Umbilical cord (tissue), 2 donors: ENCODE results near the gene BBS1. TPM values are rescaled to one million over a fixed set of nuclear protein-coding genes. Genes with fewer than 3 reads are reported as not detected.
A peak's percentile ranks its signal among the peaks of the same experiment; 100 is the strongest.
"Not testable (repeated sequence)": the region's sequence is repeated elsewhere in the genome, so short reads cannot be mapped to it uniquely, and the experiment has no call there.

ENCODE experiments used
- DNase-seq: peaks from one replicate; pipeline ENCODE4 v3.0.0-alpha.2; 2015; ENCODE audit warnings: low spot score
- total RNA-seq: library from RNA; depleted of rRNA; stranded (reverse); fragments of >200 nt; gene quantifications from one replicate; pipeline ENCODE4 v1.2.3, GENCODE V29; 2014; ENCODE audit warnings: low replicate concordance; ENCODE audit not compliant: insufficient read depth

BBS1 gene
- 18.1 TPM for total RNA-seq

DNA sequence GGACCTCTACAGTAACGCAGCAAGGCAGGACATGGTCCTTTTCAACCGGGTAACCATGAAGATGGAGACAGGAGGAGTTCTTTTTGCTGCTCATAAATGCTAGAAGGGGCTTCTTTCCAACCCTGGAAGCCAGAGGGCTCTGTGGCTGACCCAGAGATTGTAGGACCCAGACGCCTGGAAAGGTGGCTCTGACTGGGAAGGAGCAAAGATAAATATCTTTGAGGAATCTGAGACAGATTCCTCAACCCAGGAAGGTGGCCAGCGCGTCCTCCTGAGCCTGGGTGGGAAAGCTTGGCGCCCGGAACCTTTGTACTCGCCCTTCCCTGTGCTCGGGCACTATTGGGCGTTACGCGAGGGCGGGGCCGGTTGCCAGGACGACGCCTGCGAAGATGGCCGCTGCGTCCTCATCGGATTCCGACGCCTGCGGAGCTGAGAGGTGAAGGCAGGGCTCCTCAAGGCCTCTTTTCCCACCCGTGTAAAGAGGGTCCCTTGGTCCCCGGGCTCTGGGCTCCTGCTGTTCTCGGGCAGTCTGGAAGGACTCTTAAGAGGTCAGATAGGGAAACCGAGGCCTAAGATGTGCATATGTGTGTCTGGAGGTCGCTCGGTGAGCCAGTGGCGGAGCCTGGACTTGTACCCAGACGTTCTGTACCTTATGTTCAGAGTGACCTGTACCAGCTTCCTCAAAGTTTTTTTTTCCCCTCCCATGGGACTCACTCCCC is at the start of gene BBS1:
Gene BBS1, plus strand, starts transcription at position 365 of the 719 bp plus-strand sequence. Its CDS starts 25 bp downstream, at position 390.
- DNase-seq: peak; percentile 87

- DNase-seq: no peak
Observed at GRCh38 chr11:66462010-66462409, 48.4 kb upstream of the BBS1 start.

GRCh38 chr11:66462911-66463310 is 47.5 kb upstream of the BBS1 start:
- DNase-seq: no peak

GRCh38 chr11:66464116-66464515 is 46.3 kb upstream of the BBS1 start:
- DNase-seq: not testable (repeated sequence)

GRCh38 chr11:66464916-66465315 is 45.5 kb upstream of the BBS1 start:
- no peak for DNase-seq

DNA sequence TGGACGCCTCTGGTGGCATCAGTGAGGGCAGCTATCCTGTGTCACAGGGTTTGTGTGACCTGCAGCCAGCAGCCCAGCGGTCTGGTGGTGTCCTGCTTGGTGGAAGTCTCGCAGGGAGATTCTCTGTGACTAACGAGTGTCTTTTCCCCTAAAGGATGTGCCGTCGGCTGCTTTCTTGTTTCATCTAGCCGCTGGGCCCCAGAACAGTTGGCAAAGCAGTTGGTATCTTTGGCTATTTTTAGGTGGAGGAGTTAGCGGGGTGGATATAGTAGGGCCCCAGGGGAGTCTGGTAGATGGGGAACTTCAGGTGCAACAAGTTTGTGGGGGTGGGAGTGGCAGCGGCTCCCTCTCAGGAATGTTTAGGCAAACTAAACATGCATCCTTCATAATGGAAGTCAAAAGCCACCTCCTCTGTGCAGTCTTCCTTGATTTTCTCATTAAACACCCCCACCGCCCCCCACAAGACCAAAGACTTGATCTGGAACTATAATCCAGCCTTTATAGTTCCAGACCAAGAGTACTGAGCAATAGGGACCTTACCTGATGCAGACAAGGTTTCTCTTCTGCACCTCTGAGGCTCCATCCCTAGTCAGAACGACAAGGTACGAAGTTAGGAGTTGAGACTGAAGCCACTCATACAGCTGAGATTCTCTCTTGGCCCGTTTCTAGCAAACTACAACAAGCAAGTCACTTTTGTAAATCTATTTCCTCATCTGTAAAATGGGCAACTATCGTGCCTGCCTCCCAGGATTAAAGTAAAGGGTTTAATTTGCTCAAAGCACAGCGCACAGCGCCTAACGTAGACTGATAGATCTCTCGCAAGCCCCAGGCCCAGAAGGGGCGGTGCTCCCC is 44.8 kb upstream of the BBS1 start:
- no peak for DNase-seq

- peak; percentile 95 for DNase-seq
Observed at GRCh38 chr11:66466225-66467033, 44.0 kb upstream of the BBS1 start, which contains the start of gene PELI3. TSS of gene PELI3 (plus strand) at chr11:66466905. CDS start at chr11:66468129, 1,224 bp downstream.

DNA sequence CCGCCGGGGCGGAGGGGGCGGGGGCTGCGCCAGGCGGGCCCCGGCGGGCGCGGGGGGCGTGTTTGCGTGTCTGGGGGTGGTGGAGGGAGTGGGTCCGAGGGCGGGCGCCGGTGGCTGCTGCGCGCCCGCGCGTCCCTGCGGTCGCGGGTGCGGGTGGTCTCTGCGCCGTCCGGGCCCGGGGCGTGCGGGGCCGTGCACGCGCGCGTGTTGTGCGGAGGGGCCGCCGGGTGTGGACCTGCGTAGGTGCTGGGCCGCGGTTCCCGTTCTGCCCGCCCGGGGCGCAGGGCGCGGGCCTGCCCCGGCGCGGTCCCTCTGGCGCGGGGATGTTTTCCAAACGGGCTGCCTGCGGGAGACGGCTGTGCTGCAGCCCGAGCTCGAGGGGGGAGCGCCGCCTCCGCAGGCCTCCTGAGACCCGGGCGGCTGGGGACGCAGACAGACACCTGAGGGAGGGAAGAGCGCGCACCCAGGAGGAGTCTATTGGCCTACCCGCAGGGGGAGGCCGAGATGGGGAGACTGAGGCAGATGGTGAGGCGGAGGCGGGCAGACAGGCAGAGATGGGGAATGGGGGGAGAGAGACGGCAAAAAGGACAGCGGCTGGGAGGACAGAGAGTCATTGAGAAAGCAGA is 43.3 kb upstream of the BBS1 start:
- no peak for DNase-seq

DNA sequence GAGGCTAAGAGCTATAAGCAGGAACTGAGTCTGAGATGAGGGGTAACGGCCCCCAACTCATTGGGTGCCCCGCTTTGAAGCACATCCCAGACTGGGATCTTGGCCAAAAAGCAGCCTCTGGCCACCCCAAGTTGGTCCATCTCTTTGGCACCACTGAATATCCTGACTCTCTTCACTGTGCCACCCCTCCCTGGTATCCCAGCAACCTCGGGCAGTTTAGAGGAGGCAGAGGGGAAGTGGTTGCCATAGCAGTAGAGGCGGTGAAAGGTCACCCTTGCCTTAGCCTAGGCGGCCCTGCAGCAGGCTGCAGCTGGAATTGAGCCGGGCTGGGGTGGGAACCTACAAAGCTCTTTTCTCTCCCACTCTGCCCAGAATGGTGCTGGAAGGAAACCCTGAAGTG is 42.7 kb upstream of the BBS1 start:
- DNase-seq: peak; percentile 32

DNA sequence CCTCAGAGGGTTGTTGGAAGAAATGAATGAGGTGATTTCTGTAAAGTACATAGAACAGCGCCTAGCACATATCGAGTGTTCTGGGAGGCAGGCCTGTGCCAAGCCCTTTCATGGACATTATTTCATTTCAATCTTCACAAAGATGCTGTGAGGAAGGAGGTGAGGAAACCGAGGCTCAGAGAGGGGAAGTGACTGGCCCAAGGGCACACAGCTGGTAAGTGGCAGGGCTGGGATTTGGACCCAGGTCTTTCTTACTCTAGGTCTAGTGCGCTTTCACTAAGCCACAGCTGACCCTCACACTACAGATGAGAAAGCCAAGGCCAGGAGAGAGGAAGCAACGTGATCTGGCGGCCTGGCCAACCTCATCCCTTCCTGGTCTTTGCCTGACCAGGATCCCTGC is 41.7 kb upstream of the BBS1 start:
- DNase-seq: no peak

GRCh38 chr11:66469441-66469840 is 41.0 kb upstream of the BBS1 start:
- DNase-seq: no peak

- no peak for DNase-seq
Observed at GRCh38 chr11:66470015-66470414, 40.4 kb upstream of the BBS1 start.

DNA sequence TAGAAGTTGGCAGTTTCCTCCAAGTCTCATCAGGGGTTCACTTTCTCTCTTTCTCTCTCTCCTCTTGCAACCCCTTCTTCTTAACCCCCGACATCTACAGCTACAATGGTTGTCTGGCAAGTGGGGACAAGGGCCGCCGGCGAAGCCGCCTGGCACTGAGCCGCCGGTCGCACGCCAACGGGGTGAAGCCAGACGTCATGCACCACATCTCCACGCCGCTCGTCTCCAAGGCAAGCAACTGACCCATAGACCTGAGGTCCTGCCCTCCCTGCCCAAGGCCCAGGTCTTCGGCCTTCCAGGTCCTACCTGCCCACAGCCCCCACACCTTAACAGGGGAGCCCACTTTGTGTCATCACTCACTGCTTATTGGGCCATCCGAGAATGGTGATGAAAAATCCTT is 39.3 kb upstream of the BBS1 start:
- no peak for DNase-seq

DNA sequence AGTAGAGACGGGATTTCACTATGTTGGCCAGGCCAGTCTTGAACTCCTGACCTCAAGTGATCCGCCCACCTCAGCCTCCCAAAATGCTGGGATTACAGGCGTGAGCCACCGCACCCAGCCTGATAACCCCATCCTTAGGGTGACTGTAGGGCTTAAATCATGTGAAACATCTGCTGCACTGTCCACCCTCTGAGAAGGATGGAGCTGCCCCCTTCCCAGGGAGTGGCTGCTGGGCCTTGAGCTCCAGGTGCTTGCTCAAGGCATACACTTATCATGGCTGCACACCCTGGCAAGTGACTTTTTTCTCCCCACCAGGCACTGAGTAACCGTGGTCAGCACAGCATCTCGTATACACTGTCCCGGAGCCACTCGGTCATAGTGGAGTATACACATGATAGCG is 38.4 kb upstream of the BBS1 start:
- no peak for DNase-seq

DNA sequence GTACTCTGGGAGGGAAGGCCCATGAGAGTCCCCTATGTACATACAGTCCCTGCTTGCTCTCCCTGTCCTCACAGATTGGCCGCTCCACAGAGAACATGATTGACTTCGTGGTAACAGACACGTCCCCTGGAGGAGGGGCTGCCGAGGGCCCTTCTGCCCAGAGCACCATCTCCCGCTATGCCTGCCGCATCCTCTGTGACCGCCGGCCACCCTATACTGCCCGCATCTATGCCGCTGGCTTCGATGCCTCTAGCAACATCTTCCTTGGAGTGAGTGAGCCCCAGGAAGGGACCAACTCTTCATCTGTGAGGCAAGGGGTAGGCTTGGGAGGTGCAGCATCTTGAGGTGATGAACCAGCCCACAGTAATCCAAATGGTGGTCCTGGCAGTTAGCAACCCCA is 37.3 kb upstream of the BBS1 start:
- no peak for DNase-seq

DNA sequence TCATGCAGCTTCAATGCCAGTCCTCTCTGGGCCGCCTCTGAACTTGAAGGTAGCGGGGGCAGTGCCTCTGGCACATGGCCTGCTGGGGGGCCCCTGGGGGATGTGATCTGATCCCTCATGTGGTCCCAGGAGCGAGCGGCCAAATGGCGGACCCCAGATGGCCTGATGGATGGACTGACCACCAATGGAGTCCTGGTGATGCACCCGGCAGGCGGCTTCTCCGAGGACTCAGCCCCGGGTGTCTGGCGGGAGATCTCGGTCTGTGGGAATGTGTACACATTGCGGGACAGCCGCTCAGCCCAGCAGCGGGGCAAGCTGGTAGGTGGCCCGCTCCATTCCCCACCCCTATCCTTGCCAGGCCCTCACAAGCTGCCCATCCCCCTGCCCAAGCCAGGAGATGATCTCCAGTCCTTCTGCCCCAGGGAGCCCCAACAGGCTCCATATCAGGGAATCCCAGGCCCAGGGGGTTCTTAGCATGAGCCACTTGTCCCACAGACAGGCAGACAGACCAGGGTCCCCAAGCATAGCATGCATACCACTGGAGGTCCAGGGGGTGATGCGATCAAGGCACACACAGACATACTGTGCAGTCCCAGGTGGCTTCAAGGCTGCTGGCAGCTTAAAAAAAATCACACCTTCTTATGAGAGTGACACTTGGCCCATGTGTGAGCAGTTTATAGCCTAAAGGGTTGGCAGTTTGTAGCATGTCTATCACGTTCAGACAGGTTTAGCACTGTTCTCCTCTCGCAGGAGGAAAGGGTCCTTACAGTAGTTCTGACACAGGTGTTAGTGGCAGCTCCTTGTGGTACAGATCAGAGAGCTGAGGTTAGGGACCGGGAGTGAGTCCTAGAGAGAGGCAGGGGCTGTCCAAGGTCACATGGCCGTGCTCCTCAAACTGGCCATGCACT is 36.6 kb upstream of the BBS1 start:
- no peak for DNase-seq

DNA sequence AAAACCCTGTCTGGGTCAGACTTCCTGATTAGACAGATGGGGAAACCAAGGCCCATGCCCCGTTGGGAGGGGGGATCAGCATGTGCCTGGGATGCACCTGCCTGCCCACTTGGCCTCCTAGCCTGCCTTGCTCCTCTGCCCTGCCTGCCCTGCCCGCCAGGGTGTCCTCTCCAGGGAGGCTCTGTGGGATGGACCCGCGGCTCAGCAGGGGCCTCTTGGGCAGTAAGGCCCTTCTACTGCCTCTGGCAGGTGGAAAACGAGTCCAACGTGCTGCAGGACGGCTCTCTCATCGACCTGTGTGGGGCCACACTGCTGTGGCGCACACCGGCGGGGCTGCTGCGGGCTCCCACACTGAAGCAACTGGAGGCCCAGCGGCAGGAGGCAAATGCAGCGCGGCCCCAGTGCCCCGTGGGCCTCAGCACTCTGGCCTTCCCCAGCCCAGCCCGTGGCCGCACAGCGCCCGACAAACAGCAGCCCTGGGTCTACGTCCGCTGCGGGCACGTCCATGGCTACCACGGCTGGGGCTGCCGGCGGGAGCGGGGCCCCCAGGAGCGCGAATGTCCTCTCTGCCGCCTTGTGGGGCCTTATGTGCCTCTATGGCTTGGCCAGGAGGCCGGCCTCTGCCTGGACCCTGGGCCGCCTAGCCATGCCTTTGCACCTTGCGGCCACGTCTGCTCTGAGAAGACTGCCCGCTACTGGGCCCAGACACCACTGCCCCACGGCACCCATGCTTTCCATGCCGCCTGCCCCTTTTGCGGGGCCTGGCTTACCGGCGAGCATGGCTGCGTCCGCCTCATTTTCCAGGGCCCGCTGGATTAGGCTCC is 34.9 kb upstream of the BBS1 start:
- DNase-seq: no peak

GRCh38 chr11:66476173-66476840 is 34.1 kb upstream of the BBS1 start:
- no peak for DNase-seq

DNA sequence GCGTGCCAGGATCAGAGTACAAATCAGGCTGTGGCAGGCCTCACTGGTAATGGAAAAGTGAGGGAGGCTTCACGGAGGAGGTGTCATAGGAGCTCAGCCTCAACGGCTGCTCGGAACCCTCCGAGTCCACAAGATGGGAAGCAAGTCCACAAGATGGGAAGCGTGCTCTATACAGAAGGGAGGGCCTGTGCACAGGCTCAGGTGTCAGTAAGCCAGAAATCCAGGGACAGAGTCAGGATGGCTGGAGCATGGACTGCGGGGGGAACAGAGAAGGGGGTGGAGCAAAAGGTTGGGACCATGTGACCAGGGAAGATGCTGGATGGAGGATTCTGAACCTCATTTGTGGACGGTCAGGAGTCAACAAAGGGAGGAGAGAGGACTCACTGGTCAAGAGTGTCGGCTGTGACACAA is 33.6 kb upstream of the BBS1 start:
- no peak for DNase-seq
